IPS-18a (cell line): ENCODE measurements around the gene ASRGL1.
"Not testable (repeated sequence)": the region's sequence is repeated elsewhere in the genome, so short reads cannot be mapped to it uniquely, and the experiment has no call there.

ENCODE experiments used
- H3K27ac ChIP-seq: one replicate; pipeline ENCODE4 v1.5.1; 2013; ENCODE audit warnings: low read length
- H3K27me3 ChIP-seq: one replicate; pipeline ENCODE4 v1.6.1; 2013; ENCODE audit warnings: mild to moderate bottlenecking, low read length; ENCODE audit not compliant: control insufficient read depth, insufficient read depth
- H3K36me3 ChIP-seq: one replicate; pipeline ENCODE4 v1.6.1; 2013; ENCODE audit warnings: low read depth, low read length; ENCODE audit not compliant: control insufficient read depth
- H3K4me1 ChIP-seq: one replicate; pipeline ENCODE4 v1.6.1; 2013; ENCODE audit warnings: low read depth, low read length; ENCODE audit not compliant: control insufficient read depth
- H3K4me3 ChIP-seq: one replicate; pipeline ENCODE4 v1.5.1; 2013; ENCODE audit warnings: low read length
- H3K9ac ChIP-seq: one replicate; pipeline ENCODE4 v1.6.1; 2013; ENCODE audit warnings: mild to moderate bottlenecking, low read length, moderate library complexity
- H3K9me3 ChIP-seq: one replicate; pipeline ENCODE4 v1.6.1; 2013; ENCODE audit warnings: low read depth, low read length; ENCODE audit not compliant: control insufficient read depth

The ASRGL1 gene

GRCh38 chr11:62327541-62327940 is 9.7 kb upstream of the ASRGL1 start:
- not testable (repeated sequence) for H3K4me3 ChIP-seq, H3K27ac ChIP-seq, H3K9me3 ChIP-seq, H3K9ac ChIP-seq, H3K27me3 ChIP-seq, H3K4me1 ChIP-seq, H3K36me3 ChIP-seq

DNA sequence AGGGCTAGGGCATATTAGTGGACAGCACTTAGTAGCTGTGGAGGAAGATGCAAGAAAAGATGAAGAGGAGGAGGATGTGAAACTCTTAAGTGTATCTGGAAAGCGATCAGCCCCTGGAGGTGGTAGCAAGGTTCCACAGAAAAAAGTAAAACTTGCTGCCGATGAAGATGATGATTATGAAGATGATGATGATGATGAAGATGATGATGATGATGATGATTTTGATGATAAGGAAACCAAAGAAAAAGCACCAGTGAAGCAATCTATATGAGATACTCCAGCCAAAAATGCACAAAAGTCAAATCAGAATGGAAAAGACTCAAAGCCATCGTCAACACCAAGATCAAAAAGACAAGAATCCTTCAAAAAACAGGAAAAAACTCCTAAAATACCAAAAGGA is 6.0 kb upstream of the ASRGL1 start:
- not testable (repeated sequence) for H3K4me3 ChIP-seq, H3K9me3 ChIP-seq, H3K4me1 ChIP-seq, H3K36me3 ChIP-seq, H3K27ac ChIP-seq, H3K9ac ChIP-seq
- peaks cover 12% of the 10 kb centered on the region for H3K27me3 ChIP-seq

GRCh38 chr11:62333768-62334167 is 3.5 kb upstream of the ASRGL1 start:
- H3K27me3 ChIP-seq = peaks cover 28% of the 10 kb centered on the region
- H3K4me1 ChIP-seq = peaks cover 3% of the 10 kb centered on the region
- H3K9me3 ChIP-seq = no peaks in the 10 kb centered on the region
- no peak overlapping the region for H3K4me3 ChIP-seq
- no peak overlapping the region for H3K9ac ChIP-seq
- H3K27ac ChIP-seq = no peak overlapping the region
- H3K36me3 ChIP-seq = no peaks in the 10 kb centered on the region

- Histone ChIP-seq H3K27me3 (peaks cover 28% of the 10 kb centered on the region), H3K4me3 (peak overlapping the region; percentile 81)
- not testable (repeated sequence) for H3K9me3 ChIP-seq, H3K36me3 ChIP-seq, H3K4me1 ChIP-seq, H3K27ac ChIP-seq, H3K9ac ChIP-seq
These were observed 322 bp upstream of the ASRGL1 start for GRCh38 chr11:62336949-62337302.

GRCh38 chr11:62338218-62338617 is 970 bp downstream of the ASRGL1 start:
- no peaks in the 10 kb centered on the region for H3K9me3 ChIP-seq
- H3K36me3 ChIP-seq = no peaks in the 10 kb centered on the region
- peak overlapping the region; percentile 55 for H3K9ac ChIP-seq
- peaks cover 28% of the 10 kb centered on the region for H3K27me3 ChIP-seq
- H3K4me3 ChIP-seq = peak overlapping the region; percentile 81
- peaks cover 7% of the 10 kb centered on the region for H3K4me1 ChIP-seq
- H3K27ac ChIP-seq = no peak overlapping the region

DNA sequence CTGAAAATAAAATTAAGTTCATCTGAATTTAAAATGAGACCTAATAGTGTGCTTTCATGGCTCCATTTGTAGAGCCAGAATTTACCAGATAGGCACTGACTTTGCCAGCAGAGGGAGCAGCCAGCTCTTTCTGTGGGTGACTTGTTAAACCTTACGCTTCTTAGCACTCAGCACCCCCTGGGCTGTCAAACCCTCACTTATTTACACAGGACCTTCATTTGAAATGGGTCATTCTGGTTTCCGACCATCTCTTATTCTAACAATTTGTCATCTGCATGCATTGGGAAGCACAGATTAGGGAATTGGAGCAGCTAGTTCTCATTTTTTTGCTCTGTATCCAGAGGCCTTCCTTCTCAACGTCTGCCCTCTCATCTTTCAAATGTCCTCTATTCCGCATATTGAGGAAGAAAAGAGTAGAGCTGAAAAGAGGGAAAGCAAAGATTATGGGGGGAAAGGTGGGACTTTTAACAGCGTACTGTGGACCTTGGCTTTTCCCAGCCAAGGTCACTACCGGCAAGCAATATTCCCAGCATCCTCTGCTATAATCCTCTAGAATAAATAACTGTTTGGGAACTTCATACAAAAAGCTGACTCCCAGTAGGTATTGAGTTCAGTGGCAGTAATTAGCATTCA is 3.1 kb downstream of the ASRGL1 start:
- Histone ChIP-seq H3K27me3 (peaks cover 24% of the 10 kb centered on the region), H3K4me3 (no peak overlapping the region)

GRCh38 chr11:62341588-62341987 is 4.3 kb downstream of the ASRGL1 start:
- Histone ChIP-seq H3K9ac (no peak overlapping the region), H3K27me3 (peaks cover 12% of the 10 kb centered on the region), H3K4me1 (peaks cover 7% of the 10 kb centered on the region), H3K36me3 (no peaks in the 10 kb centered on the region), H3K9me3 (no peaks in the 10 kb centered on the region), H3K27ac (no peak overlapping the region), H3K4me3 (no peak overlapping the region)

More for the DNA sequence above, 3.1 kb downstream of the ASRGL1 start:
- Histone ChIP-seq H3K36me3 (no peaks in the 10 kb centered on the region), H3K9me3 (no peaks in the 10 kb centered on the region), H3K4me1 (peaks cover 7% of the 10 kb centered on the region), H3K9ac (no peak overlapping the region), H3K27ac (no peak overlapping the region)

DNA sequence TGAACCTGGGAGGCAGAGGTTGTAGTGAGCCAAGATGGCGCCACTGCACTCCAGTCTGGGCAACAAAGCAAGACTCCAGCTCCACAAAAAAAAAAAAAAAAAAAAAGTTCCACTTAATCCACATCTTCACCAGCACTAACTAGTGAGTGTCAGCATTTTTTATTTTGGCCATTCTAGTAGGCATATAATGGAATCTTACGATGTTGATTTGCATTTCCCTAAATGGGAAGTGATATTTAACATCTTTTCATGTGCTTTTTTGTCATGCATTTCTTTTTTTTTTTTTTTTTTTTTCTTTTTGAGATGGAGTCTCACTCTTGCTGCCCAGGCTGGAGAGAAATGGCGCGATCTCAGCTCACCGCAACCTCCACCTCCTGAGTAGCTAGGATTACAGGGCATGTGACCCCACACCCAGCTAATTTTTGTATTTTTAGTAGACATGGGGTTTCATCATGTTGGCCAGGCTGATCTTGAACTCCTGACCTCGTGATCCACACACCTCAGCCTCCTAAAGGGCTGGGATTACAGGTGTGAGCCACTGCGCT is 6.5 kb downstream of the ASRGL1 start:
- not testable (repeated sequence) for H3K4me3 ChIP-seq, H3K4me1 ChIP-seq, H3K9me3 ChIP-seq, H3K36me3 ChIP-seq, H3K27ac ChIP-seq, H3K27me3 ChIP-seq, H3K9ac ChIP-seq

- no peaks in the 10 kb centered on the region for H3K36me3 ChIP-seq
- H3K4me1 ChIP-seq = peaks cover 5% of the 10 kb centered on the region
- no peak overlapping the region for H3K9ac ChIP-seq
- no peak overlapping the region for H3K4me3 ChIP-seq
- H3K9me3 ChIP-seq = no peaks in the 10 kb centered on the region
- no peak overlapping the region for H3K27ac ChIP-seq
- no peaks in the 10 kb centered on the region for H3K27me3 ChIP-seq
These were observed 7.0 kb downstream of the ASRGL1 start for GRCh38 chr11:62344210-62344609.

DNA sequence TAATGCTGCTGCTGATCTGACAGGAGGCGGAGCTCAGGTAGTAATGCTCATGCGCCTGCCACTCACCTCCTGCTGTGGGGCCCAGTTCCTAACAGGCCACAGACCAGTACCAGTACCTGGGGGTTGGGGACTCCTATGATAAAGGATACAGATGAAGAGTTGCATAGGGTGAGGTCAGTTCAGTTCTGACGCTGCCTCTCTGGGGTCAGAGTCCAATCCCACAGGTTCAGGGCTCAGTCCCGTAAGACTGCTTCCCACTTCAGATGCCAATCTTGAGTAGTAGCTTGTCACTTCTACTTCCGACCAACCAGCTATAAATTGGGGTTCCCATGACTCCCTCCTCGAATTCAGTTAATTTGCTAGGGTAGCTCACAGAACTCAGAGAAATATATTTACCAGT is 8.6 kb downstream of the ASRGL1 start:
- Histone ChIP-seq H3K4me1 (peaks cover 10% of the 10 kb centered on the region), H3K9ac (no peak overlapping the region), H3K4me3 (no peak overlapping the region), H3K9me3 (no peaks in the 10 kb centered on the region), H3K27me3 (no peaks in the 10 kb centered on the region), H3K36me3 (no peaks in the 10 kb centered on the region), H3K27ac (no peak overlapping the region)

DNA sequence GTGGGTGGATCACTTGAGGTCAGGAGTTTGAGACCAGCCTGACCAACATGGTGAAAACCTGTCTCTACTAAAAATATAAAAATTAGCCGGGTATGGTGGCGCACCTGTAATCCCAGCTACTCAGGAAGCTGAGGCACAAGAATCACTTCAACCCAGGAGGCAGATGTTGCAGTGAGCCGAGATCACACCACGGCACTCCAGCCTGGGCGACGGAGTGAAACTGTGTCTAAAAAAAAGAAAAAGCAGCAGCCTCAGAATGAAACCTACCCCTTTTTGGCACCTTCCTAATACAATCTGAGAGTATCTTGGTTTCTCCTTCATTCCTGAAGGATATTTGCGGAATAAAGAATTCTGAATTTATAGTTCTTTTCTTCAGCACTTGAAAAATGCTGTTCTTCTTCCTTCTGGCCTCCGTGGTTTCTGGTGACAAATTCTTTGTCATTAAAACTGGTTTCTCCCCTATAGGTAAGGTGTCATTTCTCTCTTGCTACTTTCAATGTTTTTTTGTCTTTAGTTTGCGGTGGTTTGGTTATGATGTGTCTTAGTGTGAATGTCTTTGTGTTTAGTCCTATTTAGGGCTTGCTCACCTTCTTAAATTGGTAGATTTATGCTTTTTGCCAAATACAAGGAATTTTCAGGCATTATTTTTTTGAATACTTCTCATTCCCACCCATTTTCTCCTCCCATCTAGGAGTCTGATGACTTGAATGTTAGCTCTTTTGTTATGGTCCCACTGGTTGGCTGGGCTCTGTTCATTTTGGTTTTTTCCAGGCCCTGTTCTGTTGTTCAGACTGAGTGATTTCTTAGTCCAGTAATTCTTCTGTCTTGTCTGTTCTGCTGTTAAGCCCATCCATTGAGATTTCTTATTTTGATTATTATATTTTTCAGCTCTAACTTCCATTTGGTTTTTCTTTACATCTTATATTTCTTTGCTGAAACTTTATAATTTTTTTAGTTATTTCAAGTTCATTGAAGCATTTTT is 15.4 kb downstream of the ASRGL1 start:
- no peak overlapping the region for H3K4me3 ChIP-seq
- no peak overlapping the region for H3K9ac ChIP-seq
- H3K27ac ChIP-seq = no peak overlapping the region
- peaks cover 14% of the 10 kb centered on the region for H3K4me1 ChIP-seq
- peaks cover 2% of the 10 kb centered on the region for H3K36me3 ChIP-seq
- H3K27me3 ChIP-seq = no peaks in the 10 kb centered on the region
- H3K9me3 ChIP-seq = no peaks in the 10 kb centered on the region
